T-cell (primary cell): ENCODE data around the gene FYCO1. TPM values are rescaled to one million over a fixed set of nuclear protein-coding genes. Genes with fewer than 3 reads are reported as not detected.

ENCODE experiments used
- ATAC-seq, 4 experiments: fragments of 200-7000 bp in 3 of 4; fragments of 150-1000 bp in 1 of 4; cut with Tn5 transposase; replicated peaks in 1 of 4; 1 replicate in 3 of 4; 2 replicates in 1 of 4; pipeline ENCODE4 v1.10.0; 2021; ENCODE audit warnings: moderate library complexity in 3 of 4, mild to moderate bottlenecking in 2 of 4, moderate number of reproducible peaks in 1 of 4
- CTCF ChIA-PET, 2 donors: fragments of 300-600 bp; sonication (Branson Sonifier 250); formaldehyde crosslinking; loops; one replicate each; lab custom pipeline; 2022; ENCODE audit warnings: antibody characterized with exemption in 2 of 2; lab: Charles Lee
- POLR2A ChIA-PET, 2 donors: fragments of 300-600 bp; sonication (Branson Sonifier 250); formaldehyde crosslinking; loops; one replicate each; lab custom pipeline; 2022; ENCODE audit warnings: antibody characterized with exemption in 2 of 2; lab: Charles Lee
- DNase-seq, 35 experiments: peaks; one replicate each; pipeline versions ENCODE4 v3.0.0 to v3.0.0-alpha.2; 2013 to 2023
- H3K27ac ChIP-seq: one replicate; pipeline ENCODE4 v1.5.1; 2013; ENCODE audit warnings: low read length
- H3K27me3 ChIP-seq, 2 experiments: replicated peaks in 1 of 2; 1 replicate in 1 of 2; 2 replicates in 1 of 2; pipeline versions ENCODE4 v1.6.1 to v1.7.0; 2013; ENCODE audit warnings: low read length in 1 of 2, mixed read lengths in 1 of 2; ENCODE audit not compliant: control insufficient read depth in 2 of 2, insufficient read depth in 2 of 2; ENCODE audit errors: extremely low read depth in 1 of 2
- H3K36me3 ChIP-seq, 2 donors: 1 replicate in 1 of 2; 2 replicates in 1 of 2; pipeline versions ENCODE4 v1.6.1 to v1.7.0; 2013; ENCODE audit warnings: low read length in 1 of 2; ENCODE audit not compliant: control insufficient read depth in 2 of 2, insufficient read depth in 1 of 2; ENCODE audit errors: extremely low read depth in 1 of 2
- H3K4me1 ChIP-seq, 2 experiments: 1 replicate in 1 of 2; 2 replicates in 1 of 2; pipeline versions ENCODE4 v1.6.1 to v1.7.0; 2013; ENCODE audit warnings: low read length in 2 of 2, mixed read lengths in 1 of 2; ENCODE audit not compliant: insufficient read depth in 2 of 2, control insufficient read depth in 1 of 2; ENCODE audit errors: extremely low read depth in 1 of 2
- H3K4me3 ChIP-seq, 2 donors: 1 replicate in 1 of 2; 2 replicates in 1 of 2; pipeline versions ENCODE4 v1.5.1 to v1.7.0; 2013; ENCODE audit warnings: mild to moderate bottlenecking in 2 of 2, low read length in 1 of 2, moderate library complexity in 1 of 2; ENCODE audit not compliant: control insufficient read depth in 1 of 2; ENCODE audit errors: extremely low read depth in 1 of 2
- H3K9me3 ChIP-seq: 2 replicates; pipeline ENCODE4 v1.7.0; 2013
- H3K27ac Mint-ChIP-seq, 2 donors: one replicate each; pipeline ENCODE4 v1.8.0; 2020 to 2021; ENCODE audit warnings: mild to moderate bottlenecking in 2 of 2, mixed read lengths in 2 of 2
- H3K27me3 Mint-ChIP-seq, 2 donors: one replicate each; pipeline ENCODE4 v1.8.0; 2021 to 2022; ENCODE audit warnings: mixed read lengths in 2 of 2
- H3K36me3 Mint-ChIP-seq: one replicate; pipeline ENCODE4 v1.8.0; 2021; ENCODE audit warnings: mixed read lengths
- H3K4me1 Mint-ChIP-seq, 3 donors: one replicate each; pipeline ENCODE4 v1.8.0; 2020 to 2022; ENCODE audit warnings: mixed read lengths in 3 of 3, mild to moderate bottlenecking in 1 of 3
- H3K4me3 Mint-ChIP-seq, 3 donors: one replicate each; pipeline ENCODE4 v1.8.0; 2020 to 2022; ENCODE audit warnings: mild to moderate bottlenecking in 3 of 3, mixed read lengths in 3 of 3, moderate library complexity in 3 of 3
- H3K9me3 Mint-ChIP-seq, 3 donors: one replicate each; pipeline ENCODE4 v1.8.0; 2020 to 2022; ENCODE audit warnings: mixed read lengths in 3 of 3
- WGBS: methylation state at CpG from one replicate; pipeline ENCODE4 v1.1.5; 2013; ENCODE audit warnings: missing lambda C conversion rate; ENCODE audit not compliant: insufficient coverage; 5-methylcytosine and 5-hydroxymethylcytosine counted together
- total RNA-seq, 35 experiments: library from RNA in 6 of 35; stranded (reverse) in 6 of 35; fragments of 120-200 nt in 1 of 35; gene quantifications; one replicate each; pipeline versions ENCODE4 v1.2.1 to v1.2.4 and lab custom pipeline; 2013 to 2026

FYCO1 gene
- total RNA-seq, 5 donors from 2014 or later (not counting 1 experiment from before 2014, with no cell fraction given), result 24.6 to 46.3 (median 35.0) TPM

DNA sequence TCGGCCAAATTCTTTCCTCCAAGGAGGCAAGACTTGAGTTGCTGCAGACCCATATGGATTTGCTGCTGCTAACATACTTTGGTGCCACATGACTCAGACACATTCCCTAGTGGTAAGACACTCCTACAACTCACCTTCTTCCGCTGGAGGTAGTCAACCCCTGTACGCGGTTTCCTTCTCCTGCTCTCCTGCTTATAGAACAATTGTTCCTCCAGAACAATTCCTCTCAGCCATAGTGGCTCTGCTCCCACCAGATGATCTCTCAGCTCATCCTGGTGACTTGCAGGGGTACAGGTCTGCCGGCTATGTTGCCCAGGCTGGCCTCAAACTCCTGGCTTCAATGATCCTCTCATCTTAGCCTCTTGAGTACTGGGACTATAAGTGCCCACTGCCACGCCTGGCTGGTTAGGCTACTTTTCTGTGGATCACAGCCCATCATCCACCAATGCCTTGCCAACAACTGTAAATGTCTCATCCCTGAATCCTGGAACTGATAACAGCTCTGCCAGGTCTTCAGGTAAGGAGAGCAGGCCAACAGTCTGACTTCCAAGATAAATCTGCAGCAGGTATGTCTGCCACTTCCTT, 54.8 kb downstream of the FYCO1 start:
- Mint-ChIP-seq H3K4me1 (peaks cover 46 to 64% (median 49%) of the 10 kb centered on the region in 3 donors), H3K36me3 (peaks cover 41% of the 10 kb centered on the region), H3K9me3 (peaks cover 0 to 2% (median 0%) of the 10 kb centered on the region in 3 donors), H3K27me3 (no peaks in the 10 kb centered on the region), H3K4me3 (no peak overlapping the region), H3K27ac (peak overlapping the region in 1 of 2 donors; percentile 51)
- Histone ChIP-seq H3K9me3 (no peaks in the 10 kb centered on the region), H3K27me3 (no peaks in the 10 kb centered on the region), H3K4me1 (peaks cover 7 to 45% of the 10 kb centered on the region in 2 experiments), H3K36me3 (peaks cover 12 to 35% of the 10 kb centered on the region in 2 donors), H3K27ac (no peak overlapping the region), H3K4me3 (no peak overlapping the region)
- POLR2A ChIA-PET, result no interaction called here
- ATAC-seq, result no peak
- CTCF ChIA-PET, result interaction anchor here (0.6 to 7.9 kb wide), 4 partner anchors 56 to 366 kb away, joined by 3 to 97 read pairs (median 22); no protein-coding TSS in a partner anchor
- 77% methylated on average over 6 of the region's 6 CpGs for WGBS
- DNase-seq, result no peak

DNA sequence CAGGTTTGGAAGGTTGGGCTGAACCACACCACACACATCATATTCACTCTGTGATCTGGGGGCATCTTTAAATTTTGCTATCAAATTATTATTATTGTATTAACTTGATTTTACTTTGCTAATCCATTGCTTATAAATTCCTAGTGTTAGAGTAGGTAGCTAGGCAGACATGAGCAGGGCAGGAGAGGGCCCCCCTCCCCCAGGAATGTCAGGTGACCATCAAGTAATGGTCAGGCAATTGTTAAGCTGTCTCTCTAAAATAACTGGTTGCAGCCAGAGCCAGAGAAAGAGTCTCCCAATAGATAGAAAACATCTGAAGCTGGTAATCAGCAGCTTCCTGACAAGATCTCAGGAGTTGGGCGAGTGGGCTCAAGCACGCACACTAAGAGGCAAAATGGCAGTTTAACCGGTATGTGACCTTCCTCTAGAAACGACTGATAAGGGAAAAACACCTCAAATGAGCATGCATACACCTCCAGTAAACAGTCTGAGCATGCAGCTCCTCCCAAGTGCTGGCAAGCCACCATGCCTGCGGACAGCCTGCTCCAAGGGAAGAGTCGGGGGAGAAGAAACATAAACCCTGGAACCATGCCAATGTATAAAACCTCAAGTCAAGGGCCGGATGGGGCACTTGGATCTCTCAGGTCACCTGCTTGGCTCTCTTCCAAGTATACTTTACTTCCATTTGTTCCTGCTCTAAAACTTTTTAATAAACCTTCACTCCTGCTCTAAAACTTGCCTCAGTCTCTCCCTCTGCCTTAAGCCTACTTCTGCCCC, 55.4 kb downstream of the FYCO1 start:
- peaks cover 12 to 35% of the 10 kb centered on the region in 2 donors for H3K36me3 ChIP-seq
- no peak overlapping the region for H3K4me3 Mint-ChIP-seq
- peaks cover 0 to 2% (median 0%) of the 10 kb centered on the region in 3 donors for H3K9me3 Mint-ChIP-seq
- ChIA-PET POLR2A (interaction anchor here in 1 of 2 donors (0.6 kb wide), 1 partner anchor 235 kb away, joined by 6 read pairs; no protein-coding TSS in a partner anchor), CTCF (interaction anchor here (0.6 to 7.9 kb wide), 10 partner anchors 10 to 140 kb away, joined by 3 to 97 read pairs (median 4); no protein-coding TSS in a partner anchor)
- no peaks in the 10 kb centered on the region for H3K9me3 ChIP-seq
- peaks cover 7 to 39% of the 10 kb centered on the region in 2 experiments for H3K4me1 ChIP-seq
- ATAC-seq (no peak), DNase-seq (no peak)
- no peaks in the 10 kb centered on the region for H3K27me3 ChIP-seq
- WGBS, result 100% methylated on average over 5 of the region's 7 CpGs
- no peak overlapping the region for H3K4me3 ChIP-seq
- H3K27me3 Mint-ChIP-seq, result no peaks in the 10 kb centered on the region
- peaks cover 43 to 57% (median 44%) of the 10 kb centered on the region in 3 donors for H3K4me1 Mint-ChIP-seq
- H3K27ac Mint-ChIP-seq, result peak overlapping the region in 1 of 2 donors; percentile 51
- peaks cover 41% of the 10 kb centered on the region for H3K36me3 Mint-ChIP-seq
- H3K27ac ChIP-seq, result no peak overlapping the region

DNA sequence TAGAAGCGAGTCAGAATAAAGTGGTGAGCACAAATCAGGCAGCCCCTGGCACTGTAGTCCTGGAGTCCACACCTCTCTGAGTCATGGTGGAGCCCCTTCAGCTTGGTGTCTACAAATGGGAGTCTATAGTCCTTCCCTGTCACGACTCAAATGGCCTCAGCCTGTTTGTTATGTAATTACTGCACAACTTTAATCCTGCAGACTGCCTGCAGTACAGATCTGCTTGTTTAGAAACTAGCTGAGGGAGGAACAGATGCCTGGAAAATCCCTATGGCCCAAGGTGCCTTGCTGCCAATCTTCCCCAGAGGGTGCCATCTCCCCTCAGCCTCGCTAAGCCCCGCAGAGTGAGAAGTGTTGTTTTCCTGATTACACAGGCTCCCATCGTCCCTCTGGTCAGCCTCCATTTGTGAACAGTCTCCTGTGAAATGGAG, 56.3 kb downstream of the FYCO1 start:
- H3K36me3 Mint-ChIP-seq, result peaks cover 37% of the 10 kb centered on the region
- no peak for DNase-seq

DNA sequence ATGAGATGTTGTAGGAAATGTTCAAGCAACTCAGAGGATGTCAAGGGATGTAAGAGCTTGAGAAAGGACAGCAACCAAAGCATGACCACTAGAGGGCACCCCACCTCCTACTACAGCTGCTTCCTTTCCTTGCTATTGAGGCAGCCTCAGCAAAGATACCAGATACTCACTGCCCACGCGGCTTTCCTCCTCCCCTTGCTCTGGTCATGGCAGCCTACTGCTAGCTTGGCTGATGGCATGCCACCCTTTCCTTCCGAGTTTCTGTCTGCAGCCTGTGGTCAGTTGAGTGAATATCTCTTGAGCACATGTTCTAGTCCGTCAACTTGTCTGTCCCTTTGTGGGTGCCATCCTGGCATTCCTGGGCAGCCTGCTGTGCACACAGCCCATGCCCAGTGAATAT, 56.8 kb downstream of the FYCO1 start:
- Histone ChIP-seq H3K36me3 (peaks cover 15 to 46% of the 10 kb centered on the region in 2 donors), H3K4me1 (peaks cover 6 to 31% of the 10 kb centered on the region in 2 experiments), H3K9me3 (no peaks in the 10 kb centered on the region), H3K27me3 (no peaks in the 10 kb centered on the region), H3K27ac (no peak overlapping the region), H3K4me3 (no peak overlapping the region)
- CTCF ChIA-PET, result interaction anchor here (0.6 to 7.9 kb wide), 22 partner anchors 12 to 439 kb away, joined by 3 to 97 read pairs (median 4); no protein-coding TSS in a partner anchor
- ATAC-seq (peak; percentile 56 to 75 (median 64)), DNase-seq (peak; percentile 61 to 95 (median 79))
- POLR2A ChIA-PET, result no interaction called here
- Mint-ChIP-seq H3K4me3 (no peak overlapping the region), H3K36me3 (peaks cover 42% of the 10 kb centered on the region), H3K27ac (no peak overlapping the region), H3K27me3 (no peaks in the 10 kb centered on the region), H3K4me1 (peaks cover 34 to 47% (median 38%) of the 10 kb centered on the region in 3 donors), H3K9me3 (peaks cover 0 to 2% (median 0%) of the 10 kb centered on the region in 3 donors)
- 25% methylated on average over 1 of the region's 4 CpGs for WGBS

More for the DNA sequence above, 56.3 kb downstream of the FYCO1 start:
- peak overlapping the region; percentile 4 to 66 for H3K27ac Mint-ChIP-seq
- Histone ChIP-seq H3K9me3 (no peaks in the 10 kb centered on the region), H3K27ac (no peak overlapping the region), H3K4me3 (no peak overlapping the region), H3K36me3 (peaks cover 15 to 41% of the 10 kb centered on the region in 2 donors), H3K27me3 (no peaks in the 10 kb centered on the region), H3K4me1 (peaks cover 7 to 31% of the 10 kb centered on the region in 2 experiments)
- H3K4me1 Mint-ChIP-seq, result peaks cover 36 to 49% (median 41%) of the 10 kb centered on the region in 3 donors
- ATAC-seq, result peak in 2 of 4 experiments; percentile 1 to 5
- 100% methylated on average over 1 of the region's 5 CpGs for WGBS
- no peaks in the 10 kb centered on the region for H3K27me3 Mint-ChIP-seq
- H3K4me3 Mint-ChIP-seq, result no peak overlapping the region
- peaks cover 0 to 2% (median 0%) of the 10 kb centered on the region in 3 donors for H3K9me3 Mint-ChIP-seq
- POLR2A ChIA-PET, result no interaction called here
- CTCF ChIA-PET, result interaction anchor here (0.6 to 7.9 kb wide), 24 partner anchors 11 to 439 kb away, joined by 3 to 97 read pairs (median 4); no protein-coding TSS in a partner anchor

DNA sequence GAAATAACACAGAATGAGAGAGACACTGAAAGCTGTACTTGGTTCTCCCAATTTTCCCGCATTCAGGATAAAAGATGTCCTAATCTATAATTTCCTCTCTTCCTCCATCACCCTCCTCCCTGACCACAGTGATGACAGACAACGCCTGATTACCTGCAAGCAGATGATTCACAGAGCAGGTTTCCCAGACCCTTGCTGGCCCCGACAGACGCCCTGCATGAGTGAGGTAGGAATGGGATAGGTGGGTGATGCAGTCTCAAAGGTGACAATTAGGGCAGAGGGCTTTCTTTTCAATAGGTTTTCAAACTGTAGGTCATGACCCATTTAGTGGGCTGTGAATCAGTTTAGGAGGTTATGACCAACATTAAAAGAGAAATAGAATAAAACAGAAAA, 57.6 kb downstream of the FYCO1 start:
- Mint-ChIP-seq H3K27ac (no peak overlapping the region), H3K4me3 (no peak overlapping the region), H3K4me1 (peaks cover 26 to 39% (median 30%) of the 10 kb centered on the region in 3 donors), H3K36me3 (peaks cover 50% of the 10 kb centered on the region), H3K27me3 (no peaks in the 10 kb centered on the region), H3K9me3 (peaks cover 0 to 2% (median 0%) of the 10 kb centered on the region in 3 donors)
- H3K27me3 ChIP-seq, result no peaks in the 10 kb centered on the region
- ATAC-seq (no peak), DNase-seq (no peak)
- 93% methylated on average over 2 of the region's 4 CpGs for WGBS
- peaks cover 0 to 25% of the 10 kb centered on the region in 2 experiments for H3K4me1 ChIP-seq
- peaks cover 15 to 53% of the 10 kb centered on the region in 2 donors for H3K36me3 ChIP-seq
- POLR2A ChIA-PET, result no interaction called here
- CTCF ChIA-PET, result interaction anchor here (1.0 to 7.9 kb wide), 16 partner anchors 14 to 440 kb away, joined by 3 to 97 read pairs (median 5); no protein-coding TSS in a partner anchor
- H3K4me3 ChIP-seq, result no peak overlapping the region
- H3K9me3 ChIP-seq, result no peaks in the 10 kb centered on the region
- no peak overlapping the region for H3K27ac ChIP-seq
